NCI-H446 treated with DMSO at 0.1 percent for 48 hours (cell line): ENCODE results near the gene SLC9C1.
"Not testable (repeated sequence)": the region's sequence is repeated elsewhere in the genome, so short reads cannot be mapped to it uniquely, and the experiment has no call there.

Experiments used
- DNase-seq: peaks from one replicate; lab custom pipeline; 2025; lab: John Stamatoyannopoulos, UW

Gene SLC9C1

GRCh38 chr3:112187300-112187699 lies 106.7 kb downstream of the SLC9C1 start:
- DNase-seq, result no peak

GRCh38 chr3:112185423-112186035 lies 108.5 kb downstream of the SLC9C1 start:
- DNase-seq, result not testable (repeated sequence)

- DNase-seq, result no peak
Observed at GRCh38 chr3:112175646-112176045, 118.4 kb downstream of the SLC9C1 start.

GRCh38 chr3:112175037-112175436 lies 119.0 kb downstream of the SLC9C1 start:
- no peak for DNase-seq

GRCh38 chr3:112171144-112171543 lies 122.9 kb downstream of the SLC9C1 start:
- DNase-seq, result no peak

- no peak for DNase-seq
Observed at GRCh38 chr3:112170046-112170445, 124.0 kb downstream of the SLC9C1 start.

- no peak for DNase-seq
Observed at GRCh38 chr3:112167758-112168157, 126.3 kb downstream of the SLC9C1 start.

GRCh38 chr3:112149136-112149535 lies 144.9 kb downstream of the SLC9C1 start:
- DNase-seq, result no peak

- no peak for DNase-seq
Observed at GRCh38 chr3:112143689-112144088, 150.3 kb downstream of the SLC9C1 start.

GRCh38 chr3:112143251-112143650 lies 150.8 kb downstream of the SLC9C1 start:
- DNase-seq, result no peak

GRCh38 chr3:112141293-112141692 lies 152.7 kb downstream of the SLC9C1 start:
- no peak for DNase-seq

GRCh38 chr3:112140584-112140983 lies 153.4 kb downstream of the SLC9C1 start:
- no peak for DNase-seq

- DNase-seq, result no peak
Observed at GRCh38 chr3:112138219-112138969, 155.6 kb downstream of the SLC9C1 start.

GRCh38 chr3:112137781-112138180 lies 156.2 kb downstream of the SLC9C1 start:
- DNase-seq, result no peak

GRCh38 chr3:112136959-112137693 lies 156.9 kb downstream of the SLC9C1 start:
- no peak for DNase-seq

- DNase-seq, result no peak
Observed at GRCh38 chr3:112136046-112136445, 158.0 kb downstream of the SLC9C1 start.

- no peak for DNase-seq
Observed at GRCh38 chr3:112134335-112135124, 159.5 kb downstream of the SLC9C1 start.

GRCh38 chr3:112133626-112134334 lies 160.2 kb downstream of the SLC9C1 start:
- no peak for DNase-seq

GRCh38 chr3:112132975-112133448 lies 161.0 kb downstream of the SLC9C1 start, which contains the start of gene GCSAM:
Gene GCSAM, minus strand, starts transcription at chr3:112133248. Its CDS starts 128 bp downstream, at chr3:112133120.
- DNase-seq, result no peak

- no peak for DNase-seq
Observed at GRCh38 chr3:112132554-112132953, 161.5 kb downstream of the SLC9C1 start.

- DNase-seq, result no peak
Observed at GRCh38 chr3:112132088-112132487, 161.9 kb downstream of the SLC9C1 start.
